Astrocyte of the hippocampus (primary cell): ENCODE data around the gene THAP11.

Experiments
- DNase-seq: peaks from one replicate; pipeline ENCODE4 v3.0.0; 2011; ENCODE audit warnings: low read depth, low spot score

Gene THAP11

GRCh38 chr16:67883146-67883871 is 41.2 kb downstream of the THAP11 start:
- DNase-seq = no peak

GRCh38 chr16:67883872-67884261 is 41.7 kb downstream of the THAP11 start:
- peak; percentile 67 for DNase-seq

- DNase-seq = peak; percentile 95
These were observed 42.6 kb downstream of the THAP11 start, which contains the start of gene NRN1L for GRCh38 chr16:67884684-67885083. Gene NRN1L (plus strand): TSS chr16:67884885. CDS start chr16:67884904, 19 bp downstream.

- no peak for DNase-seq
These were observed 43.4 kb downstream of the THAP11 start for GRCh38 chr16:67885545-67885944.

- DNase-seq = no peak
These were observed 43.9 kb downstream of the THAP11 start for GRCh38 chr16:67885976-67886375.

- no peak for DNase-seq
These were observed 44.3 kb downstream of the THAP11 start for GRCh38 chr16:67886387-67886786.

GRCh38 chr16:67888331-67888730 is 46.2 kb downstream of the THAP11 start:
- DNase-seq = no peak

- no peak for DNase-seq
These were observed 50.3 kb downstream of the THAP11 start for GRCh38 chr16:67892375-67892774.

GRCh38 chr16:67892899-67893742 is 51.0 kb downstream of the THAP11 start, which contains the start of gene PSKH1:
Gene PSKH1 (plus strand): TSS chr16:67893254. CDS start chr16:67908750, 15,496 bp downstream.
- DNase-seq = peak; percentile 99
